Omental fat pad (tissue), 4 donors: ENCODE measurements around the gene PSMC3IP. TPM values are rescaled to one million over a fixed set of nuclear protein-coding genes. Genes with fewer than 3 reads are reported as not detected.
"Not testable (repeated sequence)": the region's sequence is repeated elsewhere in the genome, so short reads cannot be mapped to it uniquely, and the experiment has no call there.

Experiments
- ATAC-seq: fragments of 150-250 bp; one replicate; pipeline ENCODE4 v1.9.1; 2016; ENCODE audit warnings: mild to moderate bottlenecking, moderate library complexity; ENCODE audit not compliant: low FRiP score
- DNase-seq: peaks from one replicate; pipeline ENCODE4 v3.0.0-alpha.2; 2019; ENCODE audit warnings: low spot score
- total RNA-seq, 4 donors: library from RNA; depleted of rRNA; stranded (reverse); fragments of >200 nt; gene quantifications; one replicate each; pipeline ENCODE4 v1.1.0, GENCODE V29; 2016
- TF ChIP-seq, protein P1 (sequence below), 3 donors: fragments of 450-650 bp; IDR thresholded peaks; one replicate each; pipeline ENCODE4 v1.5.1; 2016 to 2017; ENCODE audit warnings: antibody characterized with exemption in 3 of 3, mild to moderate bottlenecking in 3 of 3, moderate library complexity in 2 of 3

Gene PSMC3IP, protein sequence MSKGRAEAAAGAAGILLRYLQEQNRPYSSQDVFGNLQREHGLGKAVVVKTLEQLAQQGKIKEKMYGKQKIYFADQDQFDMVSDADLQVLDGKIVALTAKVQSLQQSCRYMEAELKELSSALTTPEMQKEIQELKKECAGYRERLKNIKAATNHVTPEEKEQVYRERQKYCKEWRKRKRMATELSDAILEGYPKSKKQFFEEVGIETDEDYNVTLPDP
- total RNA-seq: 1 to 10 TPM; 1.7 to 4.7 (median 3.3) TPM

DNA sequence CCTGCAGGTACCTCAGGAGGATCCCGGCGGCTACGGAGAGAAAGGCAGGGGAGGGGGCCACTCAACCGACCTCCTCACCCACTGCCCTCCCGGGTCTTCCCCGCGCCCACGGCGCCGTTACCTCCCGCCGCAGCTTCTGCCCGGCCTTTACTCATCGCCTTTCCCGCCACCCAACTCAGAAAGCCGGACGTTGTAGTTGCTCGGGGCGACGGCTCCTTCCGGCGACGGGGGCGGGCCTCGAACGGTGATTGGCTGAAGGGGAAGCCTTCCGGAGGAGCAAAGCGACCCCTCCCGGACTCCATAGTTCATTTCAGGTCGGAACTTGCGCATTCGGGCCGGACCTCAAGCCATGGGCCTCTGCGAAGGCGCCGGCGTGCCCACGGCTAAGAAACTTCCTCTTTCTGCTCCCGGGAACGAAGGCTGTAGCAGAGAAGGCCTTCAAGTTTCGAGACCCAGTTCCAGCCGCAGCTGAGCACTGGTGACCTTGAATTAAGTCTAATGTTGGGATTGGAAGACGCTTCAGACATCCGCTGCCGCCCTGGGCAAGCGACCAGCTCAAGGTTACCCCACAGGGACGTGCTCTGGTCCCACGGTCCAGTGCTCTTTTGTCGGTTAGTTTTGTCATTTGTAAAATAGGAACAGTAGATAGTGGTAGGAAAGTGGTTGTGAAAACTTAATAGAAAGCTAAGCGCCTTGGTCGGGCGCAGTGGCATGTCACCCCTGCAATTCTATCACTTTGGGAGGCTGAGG is at the start of gene PSMC3IP:
PSMC3IP (minus strand) TSS at position 198 of the 750 bp plus-strand sequence; CDS start at position 155, 43 bp downstream.
- peak; percentile 82 for DNase-seq
- TF ChIP-seq, protein P1, sequence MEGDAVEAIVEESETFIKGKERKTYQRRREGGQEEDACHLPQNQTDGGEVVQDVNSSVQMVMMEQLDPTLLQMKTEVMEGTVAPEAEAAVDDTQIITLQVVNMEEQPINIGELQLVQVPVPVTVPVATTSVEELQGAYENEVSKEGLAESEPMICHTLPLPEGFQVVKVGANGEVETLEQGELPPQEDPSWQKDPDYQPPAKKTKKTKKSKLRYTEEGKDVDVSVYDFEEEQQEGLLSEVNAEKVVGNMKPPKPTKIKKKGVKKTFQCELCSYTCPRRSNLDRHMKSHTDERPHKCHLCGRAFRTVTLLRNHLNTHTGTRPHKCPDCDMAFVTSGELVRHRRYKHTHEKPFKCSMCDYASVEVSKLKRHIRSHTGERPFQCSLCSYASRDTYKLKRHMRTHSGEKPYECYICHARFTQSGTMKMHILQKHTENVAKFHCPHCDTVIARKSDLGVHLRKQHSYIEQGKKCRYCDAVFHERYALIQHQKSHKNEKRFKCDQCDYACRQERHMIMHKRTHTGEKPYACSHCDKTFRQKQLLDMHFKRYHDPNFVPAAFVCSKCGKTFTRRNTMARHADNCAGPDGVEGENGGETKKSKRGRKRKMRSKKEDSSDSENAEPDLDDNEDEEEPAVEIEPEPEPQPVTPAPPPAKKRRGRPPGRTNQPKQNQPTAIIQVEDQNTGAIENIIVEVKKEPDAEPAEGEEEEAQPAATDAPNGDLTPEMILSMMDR (IDR thresholded peaks at IDR 0.05): no peak
- ATAC-seq: peak; percentile 91

DNA sequence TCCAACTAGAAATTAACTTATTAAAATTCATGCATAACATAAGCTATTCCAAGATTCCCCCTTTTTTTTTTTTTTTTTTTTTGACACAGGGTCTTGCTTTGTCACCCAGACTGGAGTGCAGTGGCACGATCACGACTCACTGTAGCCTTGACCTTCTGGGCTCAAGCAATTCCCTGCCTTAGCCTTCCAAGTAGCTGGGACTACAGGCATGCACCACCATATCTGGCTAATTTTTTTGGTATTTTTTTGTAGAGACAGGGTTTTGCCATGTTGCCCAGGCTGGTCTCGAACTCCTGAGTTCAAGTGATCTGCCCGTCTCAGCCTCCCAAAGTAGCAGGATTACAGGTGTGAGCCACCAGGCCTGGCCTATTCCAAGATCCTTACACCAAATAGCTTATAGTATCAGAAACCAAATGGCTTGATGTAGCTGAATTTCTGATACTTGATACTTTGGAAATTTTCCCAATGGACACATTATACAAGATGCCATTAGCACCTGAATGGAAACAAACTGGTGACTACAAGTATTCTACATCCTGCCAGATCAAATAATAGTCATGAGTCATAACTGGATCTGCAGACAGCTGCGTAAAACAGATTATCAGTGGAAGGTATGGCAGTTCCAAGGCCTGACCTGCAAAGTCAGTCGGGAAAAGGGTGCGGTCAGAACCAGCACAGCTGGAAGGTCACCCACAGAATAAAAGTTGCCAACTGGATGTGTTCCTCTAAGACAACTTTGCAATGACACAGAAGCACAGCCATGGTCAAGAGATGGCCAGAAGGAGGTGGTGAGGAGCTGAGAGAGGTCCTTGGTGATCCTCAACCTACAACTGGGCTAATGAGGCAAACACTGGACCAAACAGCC is 46.4 kb upstream of the PSMC3IP start:
- no peak for ATAC-seq
- no peak for DNase-seq
- TF ChIP-seq, protein P1 (IDR thresholded peaks at IDR 0.05): no peak

DNA sequence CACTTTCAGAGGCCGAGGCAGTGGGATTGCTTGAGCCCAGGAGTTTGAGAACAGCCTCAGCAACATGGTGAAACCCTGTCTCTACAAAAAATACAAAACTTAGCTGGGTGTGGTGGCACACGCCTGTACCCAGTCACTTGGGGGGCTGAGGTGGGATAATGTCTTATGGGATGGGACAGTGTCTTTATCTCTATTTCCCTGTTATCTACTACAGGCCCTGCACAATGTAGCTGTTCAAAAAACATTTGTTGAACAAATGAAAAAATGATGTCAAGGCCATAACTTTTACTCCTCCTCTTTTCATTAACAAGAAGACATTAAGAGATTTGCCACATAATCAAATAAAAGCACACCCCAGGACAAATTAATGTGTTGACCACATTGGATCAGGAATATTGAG is 45.7 kb upstream of the PSMC3IP start:
- no peak for DNase-seq
- TF ChIP-seq, protein P1 (IDR thresholded peaks at IDR 0.05): no peak
- ATAC-seq: no peak

DNA sequence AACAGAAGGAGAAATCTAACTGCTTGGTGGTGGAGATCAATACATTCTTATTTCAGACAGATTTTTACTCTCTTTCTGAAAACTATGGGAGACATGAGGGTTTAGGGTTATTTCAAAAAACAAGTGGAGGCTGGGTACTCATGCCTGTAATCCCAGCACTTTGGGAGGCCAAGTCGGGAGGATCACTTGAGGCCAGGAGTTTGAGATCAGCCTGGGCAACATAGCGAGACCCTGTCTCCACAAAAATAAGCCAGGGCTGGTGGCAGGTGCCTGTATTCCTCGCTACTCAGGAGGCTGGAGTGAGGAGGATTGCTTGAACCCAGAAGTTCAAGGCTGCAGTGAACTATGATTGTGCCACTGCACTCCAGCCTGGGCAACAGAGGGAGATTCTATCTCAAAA is 44.5 kb upstream of the PSMC3IP start:
- not testable (repeated sequence) for DNase-seq, ATAC-seq

DNA sequence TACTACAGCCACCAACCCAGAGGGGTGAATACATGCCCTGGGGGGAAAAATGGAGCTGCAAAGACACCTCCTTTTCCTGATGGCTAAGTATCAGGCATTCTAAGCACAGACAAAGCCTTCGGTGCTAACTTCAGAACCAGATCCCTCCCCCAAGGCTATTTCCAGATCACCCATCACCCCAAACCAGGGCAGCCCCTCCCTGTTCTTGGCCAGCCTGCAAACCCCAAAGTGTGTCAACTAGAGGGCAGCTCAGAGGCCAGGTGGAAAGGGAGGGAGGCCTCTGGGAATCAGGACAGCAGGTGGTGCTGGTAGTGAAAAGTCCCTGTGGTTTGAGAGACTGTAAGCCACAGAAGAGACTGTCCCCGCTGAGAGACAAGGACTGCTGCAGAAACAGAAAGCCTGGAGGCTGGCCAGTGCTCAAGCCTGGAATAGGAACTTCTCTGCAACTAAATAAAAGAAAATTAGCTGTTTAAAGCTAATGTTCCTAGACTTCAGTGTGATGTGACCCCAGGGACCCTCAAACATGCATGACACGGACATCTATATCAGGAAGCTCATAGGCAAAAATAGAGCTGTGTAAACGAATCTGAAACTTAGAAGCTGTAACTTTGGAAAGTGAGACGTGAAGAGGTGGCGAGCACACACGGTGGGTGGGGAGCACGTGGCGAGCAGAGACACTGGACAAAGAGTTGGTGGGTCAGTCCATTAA is 41.1 kb upstream of the PSMC3IP start:
- DNase-seq: no peak
- TF ChIP-seq, protein P1 (IDR thresholded peaks at IDR 0.05): no peak
- no peak for ATAC-seq

DNA sequence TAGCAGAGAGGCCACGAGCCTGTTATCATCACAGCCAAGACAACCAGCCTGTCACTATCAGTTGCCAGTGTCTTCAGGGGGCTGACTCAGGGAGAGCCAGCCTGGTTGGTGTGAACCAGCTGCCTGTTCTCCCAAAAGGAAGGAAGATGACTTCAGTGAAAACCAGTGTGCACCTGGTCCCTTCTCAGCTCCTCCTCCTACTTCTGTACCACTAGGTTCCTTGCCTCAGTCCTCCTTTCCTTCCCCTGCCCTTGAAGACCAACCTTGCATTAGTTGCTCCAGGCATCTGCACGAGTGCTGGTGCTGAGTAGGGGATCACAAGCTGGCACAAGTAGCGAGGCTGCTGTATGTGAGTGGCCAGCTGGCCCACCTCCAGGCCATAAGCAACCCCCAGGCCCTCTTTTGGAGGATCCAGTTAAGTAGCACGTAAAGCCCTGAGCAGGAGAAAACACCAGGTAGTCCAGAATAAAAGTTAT is 40.5 kb upstream of the PSMC3IP start:
- DNase-seq: no peak
- ATAC-seq: no peak
- TF ChIP-seq, protein P1 (IDR thresholded peaks at IDR 0.05): no peak
